Activated naive CD4-positive, alpha-beta T cell treated with anti-CD3 and anti-CD28 coated beads for 36 hours (primary cell): Measurements from ENCODE around the gene ACSS3. TPM values are rescaled to one million over a fixed set of nuclear protein-coding genes. Genes with fewer than 3 reads are reported as not detected.

Experiments
- CTCF ChIA-PET: fragments of 350-600 bp; sonication (Branson Sonifier 250); formaldehyde crosslinking; loops from one replicate; lab custom pipeline; 2021; ENCODE audit warnings: antibody characterized with exemption; lab: Charles Lee
- DNase-seq: peaks from one replicate; pipeline ENCODE4 v3.0.0-alpha.2; 2020
- H3K27ac Mint-ChIP-seq: one replicate; pipeline ENCODE4 v1.8.0; 2021; ENCODE audit warnings: mild to moderate bottlenecking, mixed read lengths
- H3K27me3 Mint-ChIP-seq: one replicate; pipeline ENCODE4 v1.8.0; 2021; ENCODE audit warnings: low read depth, mixed read lengths
- H3K36me3 Mint-ChIP-seq: one replicate; pipeline ENCODE4 v1.8.0; 2021; ENCODE audit warnings: low read depth, mixed read lengths
- H3K4me1 Mint-ChIP-seq: one replicate; pipeline ENCODE4 v1.8.0; 2021; ENCODE audit warnings: low read depth, mixed read lengths
- H3K4me3 Mint-ChIP-seq: one replicate; pipeline ENCODE4 v1.8.0; 2021; ENCODE audit warnings: mild to moderate bottlenecking, moderate library complexity, mixed read lengths
- H3K9me3 Mint-ChIP-seq: one replicate; pipeline ENCODE4 v1.8.0; 2021; ENCODE audit warnings: mixed read lengths
- intact Hi-C: fragments of 100-400 bp; cut with micrococcal nuclease; formaldehyde crosslinking; loops from one replicate; pipeline ENCODE4 v1.15.1; 2023
- total RNA-seq, 2 experiments: library from RNA; stranded (reverse); gene quantifications; one replicate each; pipeline ENCODE4 v1.2.3, GENCODE V29; 2021

ACSS3 gene
- total RNA-seq, 2 experiments from 2014 or later, result not detected

- no peak overlapping the region for H3K4me3 Mint-ChIP-seq
- H3K4me1 Mint-ChIP-seq, result no peaks in the 10 kb centered on the region
- no peak overlapping the region for H3K27ac Mint-ChIP-seq
- intact Hi-C loops, result no loop called here
- H3K36me3 Mint-ChIP-seq, result no peaks in the 10 kb centered on the region
- H3K9me3 Mint-ChIP-seq, result peaks cover 2% of the 10 kb centered on the region
- CTCF ChIA-PET, result no interaction called here
- no peaks in the 10 kb centered on the region for H3K27me3 Mint-ChIP-seq
- no peak for DNase-seq
These were observed 135.3 kb downstream of the ACSS3 start for GRCh38 chr12:81212996-81213696.

DNA sequence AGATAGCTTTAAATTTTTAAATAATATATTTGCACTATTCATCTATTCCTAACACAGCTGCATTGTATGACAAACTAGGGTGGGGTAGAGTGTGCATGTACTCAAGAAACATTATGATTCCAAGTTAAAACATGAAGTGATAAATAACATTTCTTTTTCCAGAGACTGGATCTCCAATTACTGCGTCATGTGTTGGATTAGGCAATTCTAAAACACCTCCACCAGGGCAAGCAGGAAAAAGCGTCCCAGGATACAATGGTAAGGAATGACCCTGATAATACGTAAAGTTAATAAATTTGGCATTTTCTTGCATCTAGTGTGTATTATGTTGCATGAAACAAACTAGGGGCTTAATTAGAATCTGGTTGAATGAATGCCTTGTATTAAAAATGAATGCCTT lies 138.9 kb downstream of the ACSS3 start:
- H3K27ac Mint-ChIP-seq, result no peak overlapping the region
- H3K36me3 Mint-ChIP-seq, result no peaks in the 10 kb centered on the region
- H3K9me3 Mint-ChIP-seq, result peaks cover 2% of the 10 kb centered on the region
- no peaks in the 10 kb centered on the region for H3K4me1 Mint-ChIP-seq
- intact Hi-C loops, result no loop called here
- CTCF ChIA-PET, result no interaction called here
- no peaks in the 10 kb centered on the region for H3K27me3 Mint-ChIP-seq
- H3K4me3 Mint-ChIP-seq, result no peak overlapping the region
- DNase-seq, result no peak

DNA sequence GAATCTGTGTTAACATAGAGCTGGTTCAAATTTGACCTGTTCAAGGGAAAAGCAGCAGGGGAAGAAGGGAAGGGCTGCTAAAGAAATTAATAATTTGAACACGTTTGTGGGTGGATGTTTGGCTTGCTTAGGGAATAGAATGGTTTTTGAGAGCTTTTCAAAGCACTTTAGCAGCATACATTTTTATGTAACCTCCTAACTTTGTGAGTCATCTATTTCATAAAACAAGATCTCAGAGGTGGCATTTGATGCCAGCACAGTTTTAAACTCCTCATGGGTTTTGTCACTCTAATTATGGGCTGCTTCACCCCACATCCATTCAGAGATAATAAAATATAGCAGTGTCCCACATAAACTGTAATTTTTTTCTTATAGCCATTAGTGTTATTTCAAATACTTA lies 143.8 kb downstream of the ACSS3 start:
- DNase-seq, result no peak
- CTCF ChIA-PET, result no interaction called here
- no peak overlapping the region for H3K27ac Mint-ChIP-seq
- no peak overlapping the region for H3K4me3 Mint-ChIP-seq
- intact Hi-C loops, result no loop called here
- no peaks in the 10 kb centered on the region for H3K9me3 Mint-ChIP-seq
- no peaks in the 10 kb centered on the region for H3K36me3 Mint-ChIP-seq
- H3K4me1 Mint-ChIP-seq, result no peaks in the 10 kb centered on the region
- H3K27me3 Mint-ChIP-seq, result no peaks in the 10 kb centered on the region

DNA sequence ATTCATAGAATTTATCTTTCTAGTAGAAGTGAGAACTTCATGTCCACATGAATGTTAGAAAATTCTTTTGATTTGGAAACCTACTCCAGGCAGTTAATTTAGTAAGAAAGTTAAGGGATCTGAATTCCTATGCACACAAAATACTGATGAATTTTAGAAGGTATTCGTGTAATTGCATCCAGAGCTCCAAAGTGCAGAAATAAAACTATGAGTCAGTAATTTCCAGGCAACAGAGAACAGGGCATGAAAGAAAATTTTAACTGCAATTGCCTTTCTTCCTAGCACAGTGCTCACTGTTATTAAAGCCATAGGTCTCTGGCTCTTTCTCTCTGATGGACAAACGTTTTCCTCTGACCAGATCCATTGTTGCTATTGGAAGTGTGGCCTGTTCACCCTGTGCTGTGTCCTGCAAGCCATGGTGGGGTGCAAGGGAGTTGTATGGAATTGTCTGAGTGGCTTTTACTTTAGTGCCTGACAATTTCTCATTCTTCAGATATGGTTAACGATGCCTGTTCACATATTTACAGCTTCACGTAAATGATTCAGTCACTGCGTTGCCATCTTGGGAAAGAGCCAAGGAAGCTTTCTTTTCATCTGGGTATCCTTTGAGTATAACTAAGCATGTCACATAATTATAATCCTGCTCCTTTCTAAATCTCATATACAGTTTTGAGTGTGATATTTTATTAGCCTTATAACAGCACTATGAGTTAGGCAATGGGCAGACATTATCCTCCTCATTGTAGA lies 145.1 kb downstream of the ACSS3 start:
- no peak for DNase-seq
- Mint-ChIP-seq H3K27me3 (no peaks in the 10 kb centered on the region), H3K36me3 (no peaks in the 10 kb centered on the region), H3K9me3 (no peaks in the 10 kb centered on the region), H3K4me1 (no peaks in the 10 kb centered on the region), H3K4me3 (no peak overlapping the region), H3K27ac (no peak overlapping the region)
- intact Hi-C loops, result no loop called here
- CTCF ChIA-PET, result no interaction called here

- Mint-ChIP-seq H3K9me3 (no peaks in the 10 kb centered on the region), H3K36me3 (no peaks in the 10 kb centered on the region), H3K27ac (no peak overlapping the region), H3K4me3 (no peak overlapping the region), H3K27me3 (no peaks in the 10 kb centered on the region), H3K4me1 (no peaks in the 10 kb centered on the region)
- intact Hi-C loops, result no loop called here
- no peak for DNase-seq
- CTCF ChIA-PET, result no interaction called here
These were observed 146.7 kb downstream of the ACSS3 start for GRCh38 chr12:81224626-81225025.

DNA sequence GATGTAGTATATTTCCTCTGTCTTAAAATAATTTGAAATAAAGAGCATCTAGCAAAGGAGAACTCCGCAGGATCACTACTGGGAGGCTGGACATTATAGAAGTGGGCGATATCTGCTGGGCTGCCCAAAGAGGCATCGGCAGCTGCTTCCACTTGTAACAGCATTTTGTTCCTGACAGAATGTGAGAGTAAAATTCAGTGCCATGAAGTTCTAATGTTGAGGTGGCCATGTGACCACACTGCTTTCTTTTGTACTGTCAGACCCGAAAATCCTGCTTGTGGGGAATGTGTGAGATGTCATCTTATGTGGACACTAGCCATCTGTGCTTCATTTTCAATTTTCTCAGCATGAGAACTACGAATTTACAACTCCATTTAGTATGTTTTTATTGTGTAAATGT lies 151.9 kb downstream of the ACSS3 start:
- CTCF ChIA-PET, result no interaction called here
- Mint-ChIP-seq H3K9me3 (peaks cover 2% of the 10 kb centered on the region), H3K27ac (no peak overlapping the region), H3K4me3 (no peak overlapping the region), H3K36me3 (no peaks in the 10 kb centered on the region), H3K27me3 (no peaks in the 10 kb centered on the region), H3K4me1 (no peaks in the 10 kb centered on the region)
- no peak for DNase-seq
- intact Hi-C loops, result no loop called here

DNA sequence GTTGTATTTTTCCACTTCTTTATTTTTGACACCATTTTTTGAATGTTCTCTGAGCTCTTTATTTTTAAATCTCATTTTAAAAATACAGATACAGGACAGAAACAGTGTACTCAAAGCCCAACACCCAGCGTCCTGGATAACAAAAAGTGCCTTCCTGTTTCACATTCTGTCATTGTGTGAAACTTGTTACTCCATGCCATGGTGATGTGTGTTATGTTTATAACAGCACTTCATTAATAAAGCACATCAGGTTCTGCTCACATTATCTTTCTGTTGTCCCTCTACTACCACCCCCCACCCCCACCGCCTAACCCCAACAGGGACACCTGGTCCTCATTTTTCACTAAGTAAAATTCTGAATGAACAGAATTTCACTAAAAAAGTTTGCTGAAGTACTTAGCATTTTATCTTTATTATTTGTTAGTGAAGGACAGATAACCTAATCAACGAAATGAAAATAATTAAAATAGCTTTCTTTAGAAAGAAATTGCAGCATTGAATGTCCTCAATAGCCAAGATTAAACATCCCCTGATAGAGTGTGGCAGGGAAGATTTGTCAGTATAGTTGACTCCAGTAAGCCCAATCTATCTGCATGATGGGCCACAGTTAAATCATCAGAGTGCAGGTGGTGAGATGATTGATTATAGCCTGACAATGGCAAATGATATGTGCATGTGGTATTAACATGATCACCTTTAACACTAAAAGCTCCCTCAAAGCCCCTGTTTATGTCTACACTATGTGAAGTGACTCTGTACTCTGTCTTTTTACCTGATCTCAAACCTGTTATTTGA lies 153.9 kb downstream of the ACSS3 start:
- DNase-seq, result no peak
- Mint-ChIP-seq H3K27me3 (no peaks in the 10 kb centered on the region), H3K4me3 (no peak overlapping the region), H3K36me3 (no peaks in the 10 kb centered on the region), H3K27ac (no peak overlapping the region), H3K4me1 (no peaks in the 10 kb centered on the region), H3K9me3 (peaks cover 2% of the 10 kb centered on the region)
- intact Hi-C loops, result no loop called here
- CTCF ChIA-PET, result no interaction called here

DNA sequence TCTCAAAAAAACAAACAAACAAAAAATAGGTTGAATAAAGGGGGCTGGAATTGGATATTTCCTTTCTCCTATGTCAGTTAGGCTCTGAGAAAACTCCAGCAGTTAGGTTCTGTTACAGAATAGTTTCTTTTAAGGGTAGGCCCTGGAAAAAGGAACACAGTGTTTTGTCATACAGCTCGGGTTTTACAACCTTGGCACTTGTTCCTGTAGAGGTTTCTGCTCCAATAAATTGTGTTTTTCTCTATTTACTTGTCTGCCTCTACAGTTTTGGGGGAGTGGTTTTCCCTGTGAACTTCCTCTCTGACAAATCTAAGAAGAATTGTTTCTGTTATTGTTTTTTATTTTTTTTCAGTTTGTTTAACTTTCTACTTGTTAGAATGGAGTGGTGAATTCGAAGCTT lies 167.6 kb downstream of the ACSS3 start:
- DNase-seq, result no peak
- H3K36me3 Mint-ChIP-seq, result no peaks in the 10 kb centered on the region
- H3K4me3 Mint-ChIP-seq, result no peak overlapping the region
- no peaks in the 10 kb centered on the region for H3K4me1 Mint-ChIP-seq
- CTCF ChIA-PET, result no interaction called here
- no peak overlapping the region for H3K27ac Mint-ChIP-seq
- H3K9me3 Mint-ChIP-seq, result peaks cover 11% of the 10 kb centered on the region
- intact Hi-C loops, result no loop called here
- no peaks in the 10 kb centered on the region for H3K27me3 Mint-ChIP-seq

DNA sequence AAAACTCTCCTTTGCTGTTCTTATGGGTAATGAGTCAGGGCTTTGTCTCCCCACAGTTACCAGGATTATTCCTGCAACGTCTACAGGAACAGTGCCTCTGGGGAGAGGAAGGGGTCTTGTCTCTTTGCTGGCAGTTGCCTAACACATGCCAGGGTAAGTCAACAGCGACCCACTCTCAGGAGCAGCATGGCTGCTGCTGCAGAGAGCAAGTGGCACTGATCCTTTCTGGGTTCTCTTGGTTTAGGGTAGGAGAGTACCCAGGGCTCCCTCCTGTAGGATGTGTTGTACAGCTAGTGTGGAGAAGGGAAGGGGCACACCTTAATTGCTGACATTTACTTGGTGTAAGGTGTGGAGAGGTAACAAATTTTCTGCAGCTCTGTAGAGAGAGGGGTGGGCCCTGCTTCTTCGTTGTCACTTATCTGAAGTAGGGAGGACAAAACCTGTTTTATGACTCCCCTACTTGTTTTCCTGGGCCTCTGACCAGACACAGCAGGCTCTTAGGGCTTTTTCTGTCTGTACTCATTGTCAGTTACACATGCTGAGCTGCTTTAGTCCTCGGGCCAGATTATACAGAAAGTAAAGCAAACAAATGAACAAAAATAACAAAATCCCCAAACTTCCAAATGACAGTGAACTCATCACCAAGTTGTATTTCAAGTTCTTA lies 168.2 kb downstream of the ACSS3 start:
- H3K9me3 Mint-ChIP-seq, result peaks cover 11% of the 10 kb centered on the region
- no peaks in the 10 kb centered on the region for H3K4me1 Mint-ChIP-seq
- no peaks in the 10 kb centered on the region for H3K27me3 Mint-ChIP-seq
- no peak overlapping the region for H3K4me3 Mint-ChIP-seq
- intact Hi-C loops, result no loop called here
- H3K27ac Mint-ChIP-seq, result no peak overlapping the region
- H3K36me3 Mint-ChIP-seq, result no peaks in the 10 kb centered on the region
- CTCF ChIA-PET, result no interaction called here
- DNase-seq, result no peak

GRCh38 chr12:81249976-81250375 lies 172.1 kb downstream of the ACSS3 start:
- Mint-ChIP-seq H3K4me3 (no peak overlapping the region), H3K4me1 (no peaks in the 10 kb centered on the region), H3K36me3 (no peaks in the 10 kb centered on the region), H3K27me3 (no peaks in the 10 kb centered on the region), H3K9me3 (peaks cover 6% of the 10 kb centered on the region), H3K27ac (no peak overlapping the region)
- intact Hi-C loops, result no loop called here
- no peak for DNase-seq
- CTCF ChIA-PET, result no interaction called here

GRCh38 chr12:81252228-81252627 lies 174.3 kb downstream of the ACSS3 start:
- H3K36me3 Mint-ChIP-seq, result no peaks in the 10 kb centered on the region
- no peak overlapping the region for H3K4me3 Mint-ChIP-seq
- no peaks in the 10 kb centered on the region for H3K4me1 Mint-ChIP-seq
- intact Hi-C loops, result no loop called here
- DNase-seq, result no peak
- no peaks in the 10 kb centered on the region for H3K27me3 Mint-ChIP-seq
- H3K27ac Mint-ChIP-seq, result no peak overlapping the region
- H3K9me3 Mint-ChIP-seq, result peaks cover 3% of the 10 kb centered on the region
- CTCF ChIA-PET, result no interaction called here

DNA sequence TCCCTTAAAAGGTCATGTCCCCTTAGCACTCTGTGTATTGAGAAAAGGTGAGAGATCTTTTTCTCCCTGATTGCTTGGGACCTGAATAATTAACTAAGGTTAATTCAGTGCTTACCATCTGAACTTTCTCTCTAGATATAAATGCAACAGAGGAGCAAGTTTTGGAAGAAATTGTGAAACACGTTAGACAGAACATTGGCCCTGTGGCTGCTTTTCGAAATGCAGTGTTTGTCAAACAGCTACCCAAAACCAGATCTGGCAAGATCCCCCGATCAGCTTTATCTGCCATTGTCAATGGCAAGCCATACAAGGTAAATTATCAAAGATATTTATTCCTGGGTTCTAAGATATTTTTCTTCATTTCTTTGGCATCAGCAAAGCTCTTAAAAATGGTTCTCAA lies 175.5 kb downstream of the ACSS3 start:
- H3K27me3 Mint-ChIP-seq, result no peaks in the 10 kb centered on the region

More for the DNA sequence above, 175.5 kb downstream of the ACSS3 start:
- DNase-seq, result no peak
- Mint-ChIP-seq H3K4me1 (no peaks in the 10 kb centered on the region), H3K4me3 (no peak overlapping the region), H3K27ac (no peak overlapping the region), H3K36me3 (no peaks in the 10 kb centered on the region), H3K9me3 (peaks cover under 1% of the 10 kb centered on the region)
- CTCF ChIA-PET, result no interaction called here
- intact Hi-C loops, result no loop called here
